DND-41 (cell line): Measurements from ENCODE around the gene MAP3K9.
A peak's percentile ranks its signal among the peaks of the same experiment; 100 is the strongest.

Experiments
- ATAC-seq: fragments of 200-7000 bp; cut with Tn5 transposase; 3 replicates; pipeline ENCODE4 v1.9.1; 2021; ENCODE audit warnings: low read depth; ENCODE audit not compliant: insufficient read depth
- DNase-seq: peaks from one replicate; pipeline ENCODE4 v3.0.0-alpha.2; 2020
- H2AFZ ChIP-seq: 2 replicates; pipeline ENCODE4 v1.6.0; 2012; ENCODE audit warnings: low read depth, low read length
- H3K27ac ChIP-seq: 2 replicates; pipeline ENCODE4 v1.5.1; 2012; ENCODE audit warnings: low read length, inconsistent platforms
- H3K27me3 ChIP-seq: fragments of 200-600 bp; sonication (generic); 2 replicates; pipeline ENCODE4 v1.6.0; 2012; ENCODE audit warnings: low read length, mild to moderate bottlenecking, inconsistent platforms; ENCODE audit not compliant: insufficient read depth, poor library complexity
- H3K36me3 ChIP-seq: 2 replicates; pipeline ENCODE4 v1.5.1; 2012; ENCODE audit warnings: low read length, inconsistent platforms; ENCODE audit not compliant: insufficient read depth
- H3K4me1 ChIP-seq: 2 replicates; pipeline ENCODE4 v1.5.1; 2012; ENCODE audit warnings: mild to moderate bottlenecking, low read length; ENCODE audit not compliant: insufficient read depth
- H3K4me2 ChIP-seq: 2 replicates; pipeline ENCODE4 v1.6.0; 2012; ENCODE audit warnings: mild to moderate bottlenecking, moderate library complexity, low read length, inconsistent platforms; ENCODE audit not compliant: insufficient read depth
- H3K4me3 ChIP-seq, 2 experiments: fragments of 200-600 bp in 1 of 2; shearing (Covaris generic) in 1 of 2; 2 replicates each; pipeline ENCODE4 v1.5.1; 2012 to 2016; ENCODE audit warnings: inconsistent platforms in 2 of 2, low read length in 2 of 2, mild to moderate bottlenecking in 2 of 2, low read depth in 1 of 2, moderate library complexity in 1 of 2
- H3K79me2 ChIP-seq: 2 replicates; pipeline ENCODE4 v1.6.0; 2012; ENCODE audit warnings: low read length, inconsistent platforms; ENCODE audit not compliant: insufficient read depth
- H3K9ac ChIP-seq: 2 replicates; pipeline ENCODE4 v1.6.0; 2012; ENCODE audit warnings: low read depth, mild to moderate bottlenecking, inconsistent platforms, low read length, moderate library complexity
- H3K9me3 ChIP-seq: 2 replicates; pipeline ENCODE4 v1.5.1; 2012; ENCODE audit warnings: low read length, moderate library complexity, mild to moderate bottlenecking, inconsistent platforms; ENCODE audit not compliant: insufficient read depth, severe bottlenecking
- H4K20me1 ChIP-seq: 2 replicates; pipeline ENCODE4 v1.6.0; 2012; ENCODE audit warnings: low read length; ENCODE audit not compliant: insufficient read depth
- EZH2 ChIP-seq: IDR thresholded peaks from 3 replicates; pipeline ENCODE4 v1.6.1; 2012; ENCODE audit warnings: borderline replicate concordance, low read depth, mild to moderate bottlenecking, moderate library complexity, low read length, inconsistent platforms; ENCODE audit not compliant: severe bottlenecking
- TF ChIP-seq, protein P1 (sequence below): IDR thresholded peaks from 2 replicates; pipeline ENCODE4 v1.5.1; 2012; ENCODE audit warnings: borderline replicate concordance, low read length, moderate library complexity, mild to moderate bottlenecking; ENCODE audit not compliant: poor library complexity, severe bottlenecking; ENCODE audit errors: extremely low read depth

MAP3K9 gene

DNA sequence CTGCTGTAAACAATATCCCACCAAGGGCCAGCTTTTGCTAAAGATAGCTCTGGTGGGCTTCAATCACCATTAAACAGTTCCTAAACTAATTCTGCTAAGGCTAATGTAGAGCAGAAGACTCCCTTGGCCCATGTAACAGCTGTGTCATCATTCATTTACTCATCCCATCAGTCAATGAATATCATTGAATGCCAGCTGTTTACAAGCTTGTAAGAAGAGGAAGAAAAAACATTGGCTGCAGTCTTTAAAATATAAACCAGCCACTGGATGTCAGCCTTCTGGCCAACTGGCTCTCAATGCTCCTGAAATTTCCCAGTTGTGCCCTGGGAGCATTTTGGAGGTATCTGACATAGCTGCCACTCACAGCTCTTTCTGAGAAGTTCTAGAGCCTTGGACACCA lies 18.0 kb upstream of the MAP3K9 start:
- Histone ChIP-seq H3K79me2 (no peaks in the 10 kb centered on the region), H3K27ac (no peak overlapping the region), H3K4me2 (no peak overlapping the region), H3K4me1 (peaks cover 7% of the 10 kb centered on the region), H3K9ac (no peak overlapping the region), H3K27me3 (peaks cover 6% of the 10 kb centered on the region), H4K20me1 (no peaks in the 10 kb centered on the region), H2AFZ (no peak overlapping the region; the same call in 1 of the 2 replicates), H3K4me3 (no peak overlapping the region), H3K36me3 (no peaks in the 10 kb centered on the region), H3K9me3 (no peaks in the 10 kb centered on the region)
- no peak for DNase-seq
- no peak for ATAC-seq
- no peak for TF ChIP-seq EZH2
- TF ChIP-seq, protein P1, sequence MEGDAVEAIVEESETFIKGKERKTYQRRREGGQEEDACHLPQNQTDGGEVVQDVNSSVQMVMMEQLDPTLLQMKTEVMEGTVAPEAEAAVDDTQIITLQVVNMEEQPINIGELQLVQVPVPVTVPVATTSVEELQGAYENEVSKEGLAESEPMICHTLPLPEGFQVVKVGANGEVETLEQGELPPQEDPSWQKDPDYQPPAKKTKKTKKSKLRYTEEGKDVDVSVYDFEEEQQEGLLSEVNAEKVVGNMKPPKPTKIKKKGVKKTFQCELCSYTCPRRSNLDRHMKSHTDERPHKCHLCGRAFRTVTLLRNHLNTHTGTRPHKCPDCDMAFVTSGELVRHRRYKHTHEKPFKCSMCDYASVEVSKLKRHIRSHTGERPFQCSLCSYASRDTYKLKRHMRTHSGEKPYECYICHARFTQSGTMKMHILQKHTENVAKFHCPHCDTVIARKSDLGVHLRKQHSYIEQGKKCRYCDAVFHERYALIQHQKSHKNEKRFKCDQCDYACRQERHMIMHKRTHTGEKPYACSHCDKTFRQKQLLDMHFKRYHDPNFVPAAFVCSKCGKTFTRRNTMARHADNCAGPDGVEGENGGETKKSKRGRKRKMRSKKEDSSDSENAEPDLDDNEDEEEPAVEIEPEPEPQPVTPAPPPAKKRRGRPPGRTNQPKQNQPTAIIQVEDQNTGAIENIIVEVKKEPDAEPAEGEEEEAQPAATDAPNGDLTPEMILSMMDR: no peak

DNA sequence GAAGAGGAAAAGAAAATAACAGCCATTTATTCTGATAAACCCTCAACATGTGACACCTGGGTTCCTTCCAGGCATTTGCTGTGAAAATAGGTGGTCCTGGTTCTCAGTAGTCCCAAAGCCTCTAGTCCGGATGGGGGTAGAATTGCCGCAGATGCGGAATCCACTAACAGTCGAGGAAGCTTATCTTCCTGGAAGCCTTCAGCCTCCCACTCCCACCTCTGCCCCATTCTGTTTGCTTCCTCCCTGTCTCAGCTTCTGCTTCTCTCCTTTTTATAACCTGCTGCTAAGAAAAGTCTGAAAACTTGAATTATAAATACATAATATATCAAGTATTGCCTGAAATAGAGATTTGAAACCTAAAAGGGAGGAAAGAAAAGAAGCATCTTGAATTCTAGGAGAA lies 14.0 kb upstream of the MAP3K9 start:
- Histone ChIP-seq H3K27ac (no peak overlapping the region), H3K4me3 (no peak overlapping the region), H3K4me2 (no peak overlapping the region; the same call in 1 of the 2 replicates), H3K36me3 (no peaks in the 10 kb centered on the region), H3K9ac (no peak overlapping the region), H3K4me1 (peaks cover 18% of the 10 kb centered on the region), H2AFZ (peak overlapping the region; percentile 94; the same call in 1 of the 2 replicates), H3K27me3 (peaks cover 25% of the 10 kb centered on the region), H3K9me3 (no peaks in the 10 kb centered on the region), H4K20me1 (no peaks in the 10 kb centered on the region), H3K79me2 (no peaks in the 10 kb centered on the region)
- no peak for DNase-seq
- TF ChIP-seq, protein P1: no peak
- TF ChIP-seq EZH2: no peak
- no peak for ATAC-seq

DNA sequence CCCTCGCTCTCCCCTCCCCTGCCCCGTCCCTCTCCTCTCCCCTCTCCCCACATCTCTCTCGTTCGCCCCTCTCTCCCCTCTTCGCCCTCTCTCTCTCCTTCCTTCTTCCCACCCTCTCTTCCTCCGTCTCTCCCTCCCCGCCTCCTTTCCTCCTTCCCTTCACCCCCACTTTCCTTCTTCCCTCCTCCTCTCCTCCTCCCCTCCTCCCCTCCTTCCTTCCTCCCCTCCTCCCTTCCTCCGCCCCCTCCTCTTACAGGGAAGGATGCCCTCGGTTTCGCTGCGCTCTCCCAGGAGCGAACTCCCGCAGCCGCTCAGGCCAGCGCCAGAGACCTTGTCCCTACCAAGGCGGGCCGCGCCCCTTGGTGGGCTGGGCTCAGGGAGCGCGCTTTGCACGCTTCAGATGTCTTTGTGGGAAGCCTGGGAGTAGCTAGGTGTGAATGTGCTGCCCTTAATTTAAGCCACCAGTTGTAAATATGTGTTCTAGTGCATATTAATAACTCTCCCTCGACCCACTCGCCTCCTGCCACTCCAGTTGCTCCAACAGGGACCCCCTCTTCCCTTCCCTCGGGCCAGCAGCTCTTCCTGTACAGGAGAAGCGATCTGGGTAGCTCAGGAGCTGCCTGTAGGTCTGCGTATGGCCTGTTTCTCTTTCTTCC lies 13.3 kb upstream of the MAP3K9 start:
- ATAC-seq: peak; percentile 66
- Histone ChIP-seq H4K20me1 (no peaks in the 10 kb centered on the region), H3K27ac (peak overlapping the region; percentile 33; the same call in 1 of the 2 replicates), H3K36me3 (no peaks in the 10 kb centered on the region), H3K4me1 (peaks cover 18% of the 10 kb centered on the region), H3K9ac (peak overlapping the region; percentile 75), H3K79me2 (no peaks in the 10 kb centered on the region), H3K27me3 (peaks cover 25% of the 10 kb centered on the region), H3K9me3 (no peaks in the 10 kb centered on the region), H3K4me2 (peak overlapping the region; percentile 99), H3K4me3 (peak overlapping the region; percentile 58 to 89; a peak in 3 of 4 replicates), H2AFZ (peak overlapping the region; percentile 94)
- TF ChIP-seq, protein P1: no peak
- TF ChIP-seq EZH2: no peak
- DNase-seq: peak; percentile 56
